Measurements from ENCODE around the gene RRP12.

DNA sequence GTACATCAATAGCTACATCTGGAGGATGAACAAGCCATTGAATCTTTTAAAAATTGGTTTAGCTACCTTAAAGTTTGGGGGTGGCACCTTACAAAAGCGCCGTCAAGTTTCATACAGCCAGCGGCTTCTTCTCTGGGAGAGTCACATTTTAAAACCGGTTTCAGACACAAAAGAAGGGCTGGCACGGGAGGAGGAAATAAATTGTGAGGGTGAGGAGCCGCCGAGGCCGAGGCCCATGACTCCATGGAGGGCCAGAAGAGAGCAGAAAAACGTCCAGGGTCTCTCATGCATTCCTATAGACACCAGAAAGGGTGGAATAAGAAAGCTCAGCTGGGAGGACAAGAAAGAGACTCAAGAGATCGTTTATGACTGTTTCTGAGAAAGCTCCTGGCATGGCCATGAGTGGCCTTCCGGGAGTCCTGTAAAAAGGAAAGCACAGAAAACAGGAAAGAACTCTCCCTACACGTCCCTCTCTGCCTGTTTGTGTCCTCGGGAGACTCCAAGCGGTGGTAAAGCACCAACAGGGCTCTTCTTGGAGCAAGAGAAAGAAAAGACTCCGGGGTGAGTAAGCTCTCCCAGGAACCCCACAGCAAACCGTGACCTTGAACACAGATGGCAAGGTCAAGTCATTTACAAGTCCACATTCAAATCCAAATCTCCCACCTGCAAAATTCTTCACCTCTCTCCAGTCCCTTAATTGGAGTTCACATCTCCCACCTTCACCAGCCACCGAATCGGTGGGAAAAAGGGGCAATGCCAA lies 68.4 kb downstream of the RRP12 start:
- TF ChIP-seq, protein P1, sequence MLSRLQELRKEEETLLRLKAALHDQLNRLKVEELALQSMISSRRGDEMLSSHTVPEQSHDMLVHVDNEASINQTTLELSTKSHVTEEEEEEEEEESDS (CRISPR knock-in tag; IDR thresholded peaks at IDR 0.05), result no peak
- TF ChIP-seq, protein P2, sequence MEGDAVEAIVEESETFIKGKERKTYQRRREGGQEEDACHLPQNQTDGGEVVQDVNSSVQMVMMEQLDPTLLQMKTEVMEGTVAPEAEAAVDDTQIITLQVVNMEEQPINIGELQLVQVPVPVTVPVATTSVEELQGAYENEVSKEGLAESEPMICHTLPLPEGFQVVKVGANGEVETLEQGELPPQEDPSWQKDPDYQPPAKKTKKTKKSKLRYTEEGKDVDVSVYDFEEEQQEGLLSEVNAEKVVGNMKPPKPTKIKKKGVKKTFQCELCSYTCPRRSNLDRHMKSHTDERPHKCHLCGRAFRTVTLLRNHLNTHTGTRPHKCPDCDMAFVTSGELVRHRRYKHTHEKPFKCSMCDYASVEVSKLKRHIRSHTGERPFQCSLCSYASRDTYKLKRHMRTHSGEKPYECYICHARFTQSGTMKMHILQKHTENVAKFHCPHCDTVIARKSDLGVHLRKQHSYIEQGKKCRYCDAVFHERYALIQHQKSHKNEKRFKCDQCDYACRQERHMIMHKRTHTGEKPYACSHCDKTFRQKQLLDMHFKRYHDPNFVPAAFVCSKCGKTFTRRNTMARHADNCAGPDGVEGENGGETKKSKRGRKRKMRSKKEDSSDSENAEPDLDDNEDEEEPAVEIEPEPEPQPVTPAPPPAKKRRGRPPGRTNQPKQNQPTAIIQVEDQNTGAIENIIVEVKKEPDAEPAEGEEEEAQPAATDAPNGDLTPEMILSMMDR (IDR thresholded peaks at IDR 0.05 in 2 of 3, conservative IDR thresholded peaks at IDR 0.05 in 1 of 3; ENCODE audit: insufficient read depth in 2 of 3, low read depth in 1 of 3, low read length in 3 of 3), result peak in 2 of 3 experiments; percentile 12 to 62; a peak in 2 of 6 replicates
- TF ChIP-seq FOXK2 (conservative IDR thresholded peaks at IDR 0.05 in 1 of 2, IDR thresholded peaks at IDR 0.05 in 1 of 2; ENCODE audit: low read depth in 2 of 2), result no peak
- no peak for TF ChIP-seq TAF7 (tag; IDR thresholded peaks at IDR 0.05)
- TF ChIP-seq, protein P3, sequence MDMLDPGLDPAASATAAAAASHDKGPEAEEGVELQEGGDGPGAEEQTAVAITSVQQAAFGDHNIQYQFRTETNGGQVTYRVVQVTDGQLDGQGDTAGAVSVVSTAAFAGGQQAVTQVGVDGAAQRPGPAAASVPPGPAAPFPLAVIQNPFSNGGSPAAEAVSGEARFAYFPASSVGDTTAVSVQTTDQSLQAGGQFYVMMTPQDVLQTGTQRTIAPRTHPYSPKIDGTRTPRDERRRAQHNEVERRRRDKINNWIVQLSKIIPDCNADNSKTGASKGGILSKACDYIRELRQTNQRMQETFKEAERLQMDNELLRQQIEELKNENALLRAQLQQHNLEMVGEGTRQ (CRISPR knock-in tag; IDR thresholded peaks at IDR 0.05), result no peak

Measured in K562 (cell line).